Ascending aorta (tissue), 2 donors: ENCODE measurements around the gene SPP1. TPM values are rescaled to one million over a fixed set of nuclear protein-coding genes. Genes with fewer than 3 reads are reported as not detected.
A peak's percentile ranks its signal among the peaks of the same experiment; 100 is the strongest.

ENCODE experiments used
- DNase-seq, 2 donors: peaks; one replicate each; pipeline ENCODE4 v3.0.0-alpha.2; 2019; ENCODE audit warnings: low spot score in 2 of 2
- H3K27ac ChIP-seq, 2 donors: fragments of 200-600 bp; sonication (generic); one replicate each; pipeline ENCODE4 v1.5.1; 2016 to 2017; ENCODE audit warnings: mild to moderate bottlenecking in 1 of 2
- H3K27me3 ChIP-seq: fragments of 200-600 bp; sonication (generic); one replicate; pipeline ENCODE4 v1.5.1; 2017
- H3K36me3 ChIP-seq, 2 donors: fragments of 200-600 bp; sonication (generic); one replicate each; pipeline ENCODE4 v1.5.1; 2016
- H3K4me1 ChIP-seq, 2 donors: fragments of 200-600 bp; sonication (generic); one replicate each; pipeline ENCODE4 v1.5.1; 2016 to 2017; ENCODE audit warnings: mild to moderate bottlenecking in 1 of 2
- H3K4me3 ChIP-seq, 2 donors: fragments of 200-600 bp; sonication (generic); one replicate each; pipeline ENCODE4 v1.5.1; 2016 to 2017; ENCODE audit warnings: mild to moderate bottlenecking in 1 of 2
- H3K9me3 ChIP-seq, 2 donors: fragments of 200-600 bp; sonication (generic); one replicate each; pipeline ENCODE4 v1.5.1; 2016
- CTCF ChIP-seq, 3 experiments: fragments of 200-600 bp in 2 of 3; fragments of 450-650 bp in 1 of 3; sonication (generic) in 2 of 3; IDR thresholded peaks; one replicate each; pipeline ENCODE4 v1.5.1; 2016 to 2019; ENCODE audit warnings: antibody characterized with exemption in 3 of 3, mild to moderate bottlenecking in 1 of 3, moderate library complexity in 1 of 3
- intact Hi-C: fragments of 100-400 bp; cut with DNase I; formaldehyde crosslinking; loops from one replicate; pipeline ENCODE4 v1.15.1; 2023
- total RNA-seq: library from RNA; depleted of rRNA; stranded (reverse); fragments of >200 nt; gene quantifications from one replicate; pipeline ENCODE4 v1.1.0, GENCODE V29; 2016

The SPP1 gene
- total RNA-seq, 1 donor from 2014 or later = 0.75 TPM

- H3K27ac ChIP-seq = no peak overlapping the region
- TF ChIP-seq CTCF (IDR thresholded peaks at IDR 0.05) = no peak
- no peaks in the 10 kb centered on the region for H3K9me3 ChIP-seq
- no peak for DNase-seq
- no peaks in the 10 kb centered on the region for H3K27me3 ChIP-seq
- H3K36me3 ChIP-seq = no peaks in the 10 kb centered on the region
- no peaks in the 10 kb centered on the region for H3K4me1 ChIP-seq
- no peak overlapping the region for H3K4me3 ChIP-seq
- intact Hi-C loops = loop anchor here (5.0 to 10.0 kb wide), 2 partner anchors 242 to 295 kb away; no protein-coding TSS in a partner anchor
Observed at GRCh38 chr4:87970121-87970520, 5.4 kb upstream of the SPP1 start.

- Histone ChIP-seq H3K27ac (no peak overlapping the region), H3K4me1 (no peaks in the 10 kb centered on the region), H3K27me3 (no peaks in the 10 kb centered on the region), H3K9me3 (no peaks in the 10 kb centered on the region), H3K36me3 (no peaks in the 10 kb centered on the region), H3K4me3 (no peak overlapping the region)
- no peak for DNase-seq
- intact Hi-C loops = loop anchor here (5.0 to 10.0 kb wide), 2 partner anchors 240 to 297 kb away; no protein-coding TSS in a partner anchor
- no peak for TF ChIP-seq CTCF (IDR thresholded peaks at IDR 0.05)
Observed at GRCh38 chr4:87971866-87972265, 3.6 kb upstream of the SPP1 start.

- TF ChIP-seq CTCF (IDR thresholded peaks at IDR 0.05) = peak; percentile 67 to 86 (median 73)
- H3K4me1 ChIP-seq = no peaks in the 10 kb centered on the region
- no peak overlapping the region for H3K27ac ChIP-seq
- peak overlapping the region in 1 of 2 donors; percentile 18 for H3K4me3 ChIP-seq
- H3K9me3 ChIP-seq = no peaks in the 10 kb centered on the region
- H3K27me3 ChIP-seq = no peaks in the 10 kb centered on the region
- H3K36me3 ChIP-seq = no peaks in the 10 kb centered on the region
- intact Hi-C loops = loop anchor here (1.0 to 10.0 kb wide), 3 partner anchors 120 to 299 kb away; no protein-coding TSS in a partner anchor
- peak in 1 of 2 donors; percentile 73 for DNase-seq
Observed at GRCh38 chr4:87973283-87974169, 2.0 kb upstream of the SPP1 start.

GRCh38 chr4:87974856-87975462 is 555 bp upstream of the SPP1 start:
- no peak overlapping the region for H3K4me3 ChIP-seq
- no peak overlapping the region for H3K27ac ChIP-seq
- intact Hi-C loops = loop anchor here (5.0 to 10.0 kb wide), 2 partner anchors 237 to 300 kb away; no protein-coding TSS in a partner anchor

More at GRCh38 chr4:87974856-87975462, 555 bp upstream of the SPP1 start:
- no peaks in the 10 kb centered on the region for H3K9me3 ChIP-seq
- H3K36me3 ChIP-seq = no peaks in the 10 kb centered on the region
- H3K4me1 ChIP-seq = no peaks in the 10 kb centered on the region
- no peaks in the 10 kb centered on the region for H3K27me3 ChIP-seq
- DNase-seq = no peak
- TF ChIP-seq CTCF (IDR thresholded peaks at IDR 0.05) = no peak
